GM18505 (cell line): ENCODE results near the gene CLEC4M.
"Not testable (repeated sequence)": the region's sequence is repeated elsewhere in the genome, so short reads cannot be mapped to it uniquely, and the experiment has no call there.

ENCODE experiments used
- ATAC-seq: cut with Tn5 transposase; IDR thresholded peaks from one replicate; pipeline ENCODE4 v1.9.1; 2021; ENCODE audit not compliant: unreplicated experiment
- POLR2A ChIP-seq: IDR thresholded peaks from 4 replicates; pipeline ENCODE4 v1.6.1; 2011; ENCODE audit warnings: borderline replicate concordance; ENCODE audit not compliant: insufficient read depth, insufficient read length; ENCODE audit errors: extremely low read depth

The CLEC4M gene

GRCh38 chr19:7746903-7747884 is 15.8 kb upstream of the CLEC4M start, which contains the start of gene CD209:
CD209 (minus strand) TSS chr19:7747534; CDS start chr19:7747511, 23 bp downstream.
- no peak for ATAC-seq
- TF ChIP-seq POLR2A: no peak

- TF ChIP-seq POLR2A: no peak
- no peak for ATAC-seq
These were observed 14.9 kb upstream of the CLEC4M start for GRCh38 chr19:7748171-7748570.

- no peak for ATAC-seq
- TF ChIP-seq POLR2A: no peak
These were observed 14.3 kb upstream of the CLEC4M start for GRCh38 chr19:7748756-7749155.

GRCh38 chr19:7751157-7751783 is 11.8 kb upstream of the CLEC4M start:
- TF ChIP-seq POLR2A: no peak
- no peak for ATAC-seq

GRCh38 chr19:7756258-7756657 is 6.8 kb upstream of the CLEC4M start:
- TF ChIP-seq POLR2A: no peak
- no peak for ATAC-seq

- TF ChIP-seq POLR2A: no peak
- no peak for ATAC-seq
These were observed 5.7 kb upstream of the CLEC4M start for GRCh38 chr19:7757358-7757757.

GRCh38 chr19:7759156-7759555 is 3.9 kb upstream of the CLEC4M start:
- ATAC-seq: no peak
- TF ChIP-seq POLR2A: no peak

- TF ChIP-seq POLR2A: no peak
- ATAC-seq: no peak
These were observed 653 bp downstream of the CLEC4M start for GRCh38 chr19:7763696-7764095.

GRCh38 chr19:7764157-7764556 is 1.1 kb downstream of the CLEC4M start:
- ATAC-seq: not testable (repeated sequence)

- ATAC-seq: not testable (repeated sequence)
These were observed 2.0 kb downstream of the CLEC4M start for GRCh38 chr19:7765043-7765442.

GRCh38 chr19:7766535-7766934 is 3.5 kb downstream of the CLEC4M start:
- no peak for ATAC-seq
- no peak for TF ChIP-seq POLR2A

GRCh38 chr19:7767487-7767886 is 4.4 kb downstream of the CLEC4M start:
- ATAC-seq: no peak
- TF ChIP-seq POLR2A: no peak

- ATAC-seq: no peak
- no peak for TF ChIP-seq POLR2A
These were observed 6.1 kb downstream of the CLEC4M start for GRCh38 chr19:7769171-7769570.

- ATAC-seq: no peak
- no peak for TF ChIP-seq POLR2A
These were observed 8.0 kb downstream of the CLEC4M start for GRCh38 chr19:7771072-7771471.
